ENCODE measurements around the gene FAF1.

- no peak for TF ChIP-seq POLR2AphosphoS5 (IDR thresholded peaks at IDR 0.05; ENCODE audit: borderline replicate concordance, low read depth, low read length)
- TF ChIP-seq EZH2 (IDR thresholded peaks at IDR 0.05): no peak
- no peak for TF ChIP-seq FOXP2 (optimal IDR thresholded peaks at IDR 0.05; ENCODE audit: control extremely low read depth, extremely low read length, insufficient read depth)
Observed at GRCh38 chr1:50934838-50935237, 25.2 kb downstream of the FAF1 start.

Measured in SK-N-MC (cell line).